ENCODE data around the gene PNKP.

The PNKP gene

DNA sequence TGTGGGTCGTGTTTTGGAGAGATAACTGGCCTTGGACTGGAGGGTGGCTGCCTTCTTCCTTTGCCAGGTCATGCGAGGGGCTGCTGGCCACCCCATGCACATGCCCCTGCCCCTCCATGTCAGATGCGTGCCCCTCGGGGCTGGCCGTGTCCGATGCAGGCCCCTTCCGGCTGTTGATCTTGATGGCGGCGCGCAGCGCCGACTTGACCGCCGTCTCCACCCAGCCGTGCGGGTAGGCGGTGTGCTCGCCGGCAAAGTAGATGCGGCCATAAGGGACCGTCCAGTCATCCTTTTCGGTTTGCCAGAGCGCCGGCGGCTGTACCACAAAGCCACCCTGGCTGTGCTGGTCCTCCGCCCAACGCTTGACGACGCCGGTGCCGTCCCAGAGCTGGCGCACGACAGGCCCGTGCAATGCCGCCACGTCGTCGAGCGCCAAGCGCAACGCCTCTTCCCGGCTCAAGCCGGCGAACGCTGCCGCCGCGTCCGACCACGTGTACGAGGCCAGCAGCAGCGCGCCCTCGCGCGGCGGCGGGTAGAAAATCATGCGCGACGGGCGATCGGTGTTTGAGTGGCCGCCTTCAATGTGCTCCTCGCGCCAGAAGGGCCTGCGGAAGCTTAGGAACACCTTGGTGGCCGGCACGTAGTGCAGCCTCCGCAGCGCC is 22.4 kb upstream of the PNKP start:
- peak; percentile 82 for DNase-seq

- DNase-seq, result no peak
Measured at GRCh38 chr19:49889038-49889686, 21.8 kb upstream of the PNKP start.

- DNase-seq, result no peak
Measured at GRCh38 chr19:49888510-49888824, 21.1 kb upstream of the PNKP start.

GRCh38 chr19:49887665-49888509 is 20.5 kb upstream of the PNKP start:
- no peak for DNase-seq

DNA sequence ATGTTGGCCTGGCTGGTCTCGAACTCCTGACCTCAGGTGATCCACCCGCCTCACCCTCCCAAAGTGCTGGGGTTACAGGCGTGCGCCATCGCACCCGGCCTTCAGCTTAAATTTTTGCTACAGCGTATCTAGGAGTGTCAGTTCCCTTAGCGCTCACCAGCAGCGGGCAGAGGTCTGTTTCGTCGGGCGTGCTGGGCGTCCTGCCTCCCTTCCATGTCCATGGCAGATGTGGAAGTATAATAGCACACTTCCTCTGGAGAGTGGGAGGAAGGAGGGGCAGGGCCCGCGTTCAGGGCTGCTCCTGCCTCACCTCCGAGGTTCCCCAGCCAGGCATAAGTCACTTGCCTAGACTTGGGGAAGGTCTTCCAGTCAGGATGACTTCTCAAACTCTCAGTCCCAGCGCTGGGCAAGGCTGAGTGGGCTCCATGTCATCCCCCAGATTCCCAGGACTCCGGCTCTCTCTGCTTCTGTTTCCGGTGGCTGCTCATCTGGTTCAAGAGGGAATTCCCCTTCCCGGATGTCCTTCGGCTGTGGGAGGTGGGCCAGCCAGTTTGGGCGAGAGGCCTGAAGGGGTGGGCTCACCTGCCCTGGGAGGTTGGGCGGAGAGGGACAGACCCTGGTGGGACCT is 19.8 kb upstream of the PNKP start:
- DNase-seq, result no peak

DNA sequence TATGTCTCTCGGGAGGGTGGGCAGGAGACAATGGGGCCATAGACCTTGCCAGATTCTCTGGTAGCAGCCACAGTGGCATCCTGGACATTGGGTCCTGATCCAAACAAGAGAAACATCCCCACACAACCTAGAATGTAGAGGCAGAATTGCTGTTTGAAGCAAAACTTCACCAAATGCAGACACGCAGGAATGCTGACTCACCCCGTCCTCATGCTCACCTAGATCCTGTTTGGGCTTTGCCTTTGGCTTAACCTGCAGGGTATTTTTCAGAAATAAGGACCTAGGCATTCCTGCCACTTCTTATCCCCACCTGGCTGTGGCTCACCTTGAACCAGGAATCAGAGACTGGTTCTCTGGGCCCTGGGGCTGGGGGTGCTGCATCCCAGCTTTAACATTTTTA is 17.4 kb upstream of the PNKP start:
- DNase-seq, result no peak

DNA sequence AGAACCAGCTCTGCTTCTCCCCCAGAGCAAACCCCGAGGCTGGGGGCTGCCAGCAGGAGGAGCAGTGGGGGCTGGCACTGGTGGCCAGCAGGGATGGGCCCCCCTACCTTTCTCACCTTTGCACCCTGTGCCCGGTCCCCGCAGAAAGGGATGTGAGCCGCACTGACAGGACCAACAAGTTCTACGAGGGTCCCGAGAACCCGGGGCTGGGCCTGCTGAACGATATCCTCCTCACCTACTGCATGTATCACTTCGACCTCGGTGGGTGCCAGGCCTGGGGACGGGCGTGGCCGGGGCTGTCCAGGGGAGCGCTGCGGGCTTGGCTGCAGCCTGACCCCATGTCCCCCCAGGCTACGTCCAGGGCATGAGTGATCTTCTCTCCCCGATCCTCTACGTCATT is 16.7 kb upstream of the PNKP start:
- no peak for DNase-seq

GRCh38 chr19:49883094-49883493 is 15.7 kb upstream of the PNKP start:
- no peak for DNase-seq

DNA sequence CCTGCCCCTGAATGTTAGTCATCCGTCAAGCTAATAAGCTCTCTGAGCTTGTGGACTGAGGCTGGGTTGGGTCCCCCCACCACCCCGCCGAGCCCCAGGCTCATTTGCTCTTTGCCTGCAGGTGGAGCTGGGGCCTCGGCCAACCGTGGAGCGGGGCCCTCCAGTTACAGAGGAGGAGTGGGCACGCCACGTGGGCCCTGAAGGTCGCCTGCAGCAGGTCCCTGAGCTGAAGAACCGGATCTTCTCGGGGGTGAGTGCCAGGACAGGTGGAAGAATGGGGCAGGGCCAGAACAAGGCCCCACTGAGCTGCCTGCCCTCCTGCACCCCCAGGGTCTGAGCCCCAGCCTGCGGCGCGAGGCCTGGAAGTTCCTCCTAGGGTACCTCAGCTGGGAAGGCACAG is 15.3 kb upstream of the PNKP start:
- no peak for DNase-seq

DNA sequence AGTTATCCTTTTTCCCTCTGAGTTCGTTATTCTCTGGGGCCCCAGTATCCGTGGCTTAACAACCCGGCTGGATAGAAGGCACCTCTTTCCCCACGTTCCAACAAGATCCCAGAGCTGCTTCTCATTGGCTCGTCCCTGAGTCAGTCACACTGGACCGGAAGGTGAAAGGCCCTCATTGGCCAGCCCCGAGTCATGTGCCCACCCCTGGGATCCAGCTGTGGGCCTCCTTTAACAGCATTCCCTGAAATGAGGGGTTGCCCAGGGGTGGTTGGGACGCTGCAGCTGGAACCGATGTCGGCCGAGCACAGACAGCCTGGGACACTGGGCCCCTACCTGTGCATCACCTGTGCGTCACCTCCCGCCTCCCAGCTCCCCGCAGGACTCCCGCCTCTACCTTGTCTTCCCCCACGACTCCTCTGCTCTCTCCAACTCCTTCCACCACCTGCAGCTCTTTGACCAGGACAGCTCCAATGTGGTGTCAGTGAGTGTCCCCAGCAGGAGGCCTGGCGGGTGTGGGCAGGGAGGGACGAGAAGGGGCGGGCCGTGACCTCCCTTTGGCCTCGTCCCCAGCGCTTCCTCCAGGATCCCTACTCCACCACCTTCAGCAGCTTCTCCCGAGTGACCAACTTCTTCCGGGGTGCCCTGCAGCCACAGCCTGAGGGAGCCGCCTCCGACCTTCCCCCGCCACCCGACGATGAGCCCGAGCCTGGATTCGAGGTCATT is 14.5 kb upstream of the PNKP start:
- no peak for DNase-seq

GRCh38 chr19:49881186-49881585 is 13.8 kb upstream of the PNKP start:
- DNase-seq, result no peak

GRCh38 chr19:49880162-49880869 is 12.9 kb upstream of the PNKP start:
- no peak for DNase-seq

DNA sequence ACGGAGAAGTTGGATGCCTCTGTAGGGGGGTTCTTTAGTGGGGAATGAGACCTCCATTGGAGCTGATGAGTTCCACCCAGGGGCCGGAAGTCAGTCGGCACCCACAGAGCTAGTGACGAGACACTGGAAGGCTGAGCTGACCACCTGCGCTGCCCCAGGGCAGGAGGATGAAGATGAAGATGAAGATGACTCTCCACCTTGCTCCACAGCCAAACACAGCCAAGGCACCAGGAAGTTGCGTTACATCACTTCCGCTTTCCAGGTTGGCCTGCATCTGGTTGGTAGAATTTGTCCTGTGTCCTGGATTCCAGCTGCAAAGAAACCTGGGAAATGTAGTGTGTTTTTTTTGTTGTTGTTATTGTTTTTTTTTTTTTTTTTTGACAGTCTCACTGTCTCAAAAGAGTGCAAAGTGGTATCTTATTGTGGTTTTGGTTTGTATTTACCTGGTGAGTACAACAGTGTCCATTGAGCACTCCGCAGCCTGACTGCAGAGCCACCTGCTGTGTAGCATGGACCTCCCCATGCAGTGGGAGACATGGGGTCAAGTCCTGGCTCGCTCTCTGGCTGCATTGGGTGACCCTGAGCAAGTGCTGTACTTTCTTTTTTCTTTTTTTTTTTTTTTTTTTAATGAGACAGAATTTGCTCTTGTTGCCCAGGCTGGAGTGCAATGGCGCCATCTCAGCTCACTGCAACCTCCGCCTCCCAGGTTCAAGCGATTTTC is 12.0 kb upstream of the PNKP start:
- DNase-seq, result no peak

GRCh38 chr19:49878744-49879070 is 11.3 kb upstream of the PNKP start:
- no peak for DNase-seq

- peak; percentile 99 for DNase-seq
Measured at GRCh38 chr19:49877879-49878743, 10.7 kb upstream of the PNKP start.

- DNase-seq, result peak; percentile 99
Measured at GRCh38 chr19:49877020-49877878, 9.9 kb upstream of the PNKP start, which contains the start of the genes AKT1S1 and TBC1D17. Gene AKT1S1, minus strand, starts transcription at chr19:49877355. Its CDS starts 4,060 bp downstream, at chr19:49873295. Gene TBC1D17, plus strand, starts transcription at chr19:49877702. Its CDS starts 22 bp downstream, at chr19:49877724.

DNA sequence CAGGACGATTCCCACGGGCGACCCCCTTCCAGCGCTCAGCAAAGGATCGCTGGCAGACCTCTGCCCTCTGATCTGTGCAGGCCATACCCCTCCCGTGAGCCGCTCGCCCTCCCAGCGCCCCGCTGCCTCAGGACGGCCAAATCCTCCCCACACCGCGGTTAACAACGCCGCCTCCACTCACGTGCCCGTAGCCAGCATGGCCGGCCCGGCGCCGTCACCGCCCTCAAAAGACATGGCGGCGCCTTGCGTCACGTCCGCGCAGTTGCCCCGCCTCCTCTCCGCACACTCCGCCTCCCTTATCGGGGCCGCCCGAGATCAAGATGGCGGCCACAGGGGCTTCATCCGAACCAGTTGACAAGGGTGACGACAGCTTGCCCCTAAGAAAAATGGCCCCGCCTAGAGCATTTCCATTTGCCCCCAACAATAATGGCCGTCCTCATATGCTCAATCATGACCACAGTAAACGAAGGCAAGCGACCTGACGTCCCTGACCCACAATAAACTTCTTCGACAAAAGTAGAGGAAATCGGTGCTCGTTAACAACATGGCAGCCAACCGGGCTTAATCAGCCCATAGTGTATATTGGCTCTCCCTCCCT is 9.1 kb upstream of the PNKP start:
- peak; percentile 99 for DNase-seq

DNA sequence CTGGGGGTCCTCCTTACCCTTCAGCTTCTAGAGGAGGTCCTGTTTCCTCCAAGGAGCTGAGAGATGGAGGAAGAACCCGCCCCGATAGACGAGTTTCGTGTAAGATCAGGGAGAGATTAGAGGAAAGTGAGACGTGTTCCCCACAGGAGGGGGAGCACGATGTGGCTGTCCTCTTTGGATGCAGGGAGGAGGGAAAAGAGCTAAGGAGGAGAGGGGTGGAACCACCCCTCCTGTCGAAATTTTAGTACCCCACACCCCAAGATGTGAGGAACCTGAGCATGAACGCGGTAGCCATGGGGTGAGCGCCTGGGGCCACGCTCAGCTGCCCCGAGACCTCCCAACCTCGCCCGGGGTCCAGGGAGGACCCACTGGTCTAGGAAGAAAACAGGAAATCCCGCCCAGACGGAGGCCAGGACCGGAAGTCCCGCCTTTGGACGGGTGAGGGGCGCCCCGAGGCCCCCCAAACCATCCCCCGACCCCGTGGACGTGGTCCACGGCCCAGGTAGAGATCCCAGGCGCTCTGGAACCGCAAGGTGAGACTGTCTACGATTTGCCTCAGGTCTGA is 8.6 kb upstream of the PNKP start:
- DNase-seq, result peak; percentile 68

DNA sequence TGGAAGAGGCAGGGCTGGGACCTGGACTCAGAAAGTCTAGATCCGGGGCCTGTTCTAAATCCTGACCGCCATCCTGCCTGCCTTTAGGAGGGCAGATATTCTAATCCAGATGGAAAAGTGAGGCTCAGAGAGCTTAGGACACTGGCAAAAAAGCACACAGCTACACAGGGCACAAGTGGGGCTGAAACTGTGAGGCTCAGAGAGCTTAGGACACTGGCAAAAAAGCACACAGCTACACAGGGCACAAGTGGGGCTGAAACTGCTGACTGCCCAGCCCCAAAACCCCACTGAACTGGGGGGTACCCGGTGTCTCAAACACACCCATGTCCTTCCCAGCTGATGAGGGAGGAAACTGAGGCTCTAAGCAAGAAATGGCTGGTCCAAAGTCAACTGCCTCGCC is 7.8 kb upstream of the PNKP start:
- no peak for DNase-seq

Data from CD4-positive, alpha-beta T cell treated with Interleukin-6 for 4 hours (primary cell).